Smooth muscle cell (in vitro differentiated cells): ENCODE results near the gene BDH1. TPM values are rescaled to one million over a fixed set of nuclear protein-coding genes. Genes with fewer than 3 reads are reported as not detected.

Experiments
- DNase-seq: peaks from one replicate; lab custom pipeline; 2025; ENCODE audit not compliant: unreplicated experiment; lab: John Stamatoyannopoulos, UW
- H2AFZ ChIP-seq: fragments of 200-600 bp; sonication (generic); 2 replicates; pipeline ENCODE4 v1.6.0; 2016; ENCODE audit warnings: antibody characterized with exemption, low read depth, mild to moderate bottlenecking
- H3F3A ChIP-seq: fragments of 200-600 bp; sonication (generic); 2 replicates; pipeline ENCODE4 v1.6.0; 2017; ENCODE audit warnings: antibody characterized with exemption, low read depth
- H3K27ac ChIP-seq: fragments of 200-600 bp; sonication (generic); 2 replicates; pipeline ENCODE4 v1.5.1; 2016; ENCODE audit warnings: low read depth, mild to moderate bottlenecking
- H3K27me3 ChIP-seq: fragments of 200-600 bp; sonication (generic); 2 replicates; pipeline ENCODE4 v1.6.1; 2016; ENCODE audit warnings: low read depth, mild to moderate bottlenecking
- H3K36me3 ChIP-seq: fragments of 200-600 bp; sonication (generic); 2 replicates; pipeline ENCODE4 v1.5.1; 2016; ENCODE audit warnings: low read depth
- H3K4me1 ChIP-seq: fragments of 200-600 bp; sonication (generic); 2 replicates; pipeline ENCODE4 v1.5.1; 2016; ENCODE audit warnings: low read depth
- H3K4me2 ChIP-seq: fragments of 200-600 bp; sonication (generic); 2 replicates; pipeline ENCODE4 v1.6.0; 2016; ENCODE audit warnings: mild to moderate bottlenecking
- H3K4me3 ChIP-seq: fragments of 200-600 bp; sonication (generic); 2 replicates; pipeline ENCODE4 v1.5.1; 2016; ENCODE audit warnings: mild to moderate bottlenecking
- H3K79me2 ChIP-seq: fragments of 200-600 bp; sonication (generic); 2 replicates; pipeline ENCODE4 v1.6.0; 2016; ENCODE audit warnings: low read depth, mild to moderate bottlenecking
- H3K9ac ChIP-seq: fragments of 200-600 bp; sonication (generic); 2 replicates; pipeline ENCODE4 v1.6.0; 2016; ENCODE audit warnings: low read depth
- H3K9me3 ChIP-seq: fragments of 200-600 bp; sonication (generic); replicated peaks from 2 replicates; pipeline ENCODE4 v1.5.1; 2016; ENCODE audit warnings: low read depth
- H4K20me1 ChIP-seq: fragments of 200-600 bp; sonication (generic); 2 replicates; pipeline ENCODE4 v1.6.0; 2016; ENCODE audit warnings: low read depth
- CTCF ChIP-seq: fragments of 200-600 bp; sonication (generic); IDR thresholded peaks from 2 replicates; pipeline ENCODE4 v1.5.1; 2017; ENCODE audit warnings: borderline replicate concordance, mild to moderate bottlenecking, antibody characterized with exemption; ENCODE audit not compliant: insufficient read depth, poor library complexity, severe bottlenecking
- WGBS: methylation state at CpG from one replicate; pipeline ENCODE4 v1.1.7; 2016; ENCODE audit warnings: low lambda C conversion rate; 5-methylcytosine and 5-hydroxymethylcytosine counted together
- polyA plus RNA-seq: library from polyadenylated mRNA; unstranded; fragments of >200 nt; fragmentation: Nextera tagmentation; extraction: Ambion mirVana; gene quantifications from 2 replicates; pipeline ENCODE4 v1.2.1, GENCODE V29; 2016
- total RNA-seq: library from RNA; depleted of rRNA; stranded (reverse); fragments of >200 nt; gene quantifications from 2 replicates; pipeline ENCODE4 v1.2.3, GENCODE V29; 2014

Gene BDH1
- total and polyA plus RNA-seq, 2 experiments from 2014 or later = 4.0 to 7.2 TPM

DNA sequence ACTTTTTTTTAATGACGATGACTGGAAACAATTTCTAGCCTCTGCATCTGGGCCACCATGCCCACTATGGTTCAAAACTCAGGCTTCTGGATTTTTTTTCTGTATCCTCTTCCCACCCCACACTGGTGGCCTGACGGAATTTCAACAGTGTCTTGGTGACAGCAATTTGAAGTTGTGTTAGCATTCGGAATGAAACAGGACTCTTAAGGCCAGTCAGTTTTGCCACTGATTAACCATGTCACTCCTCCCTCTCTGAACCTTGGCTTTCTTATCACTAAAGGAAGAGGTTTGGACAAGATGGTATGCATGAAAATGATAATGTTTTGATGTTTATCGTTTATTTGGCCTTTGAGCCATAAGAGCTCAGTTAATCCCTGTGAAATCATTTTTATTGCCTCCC, 41.6 kb upstream of the BDH1 start:
- Histone ChIP-seq H3K36me3 (no peaks in the 10 kb centered on the region), H3K27me3 (no peaks in the 10 kb centered on the region), H3K4me2 (no peak overlapping the region), H3K4me3 (no peak overlapping the region), H2AFZ (no peak overlapping the region), H3K9me3 (no peaks in the 10 kb centered on the region), H3K9ac (no peak overlapping the region), H4K20me1 (no peaks in the 10 kb centered on the region), H3K27ac (no peak overlapping the region), H3K79me2 (no peaks in the 10 kb centered on the region), H3F3A (no peaks in the 10 kb centered on the region), H3K4me1 (no peaks in the 10 kb centered on the region)
- WGBS = 48% methylated on average over 4 of the region's 4 CpGs
- TF ChIP-seq CTCF = no peak
- no peak for DNase-seq

- Histone ChIP-seq H4K20me1 (no peaks in the 10 kb centered on the region), H3K36me3 (no peaks in the 10 kb centered on the region), H2AFZ (no peak overlapping the region), H3K4me2 (no peak overlapping the region), H3K9me3 (no peaks in the 10 kb centered on the region), H3K27me3 (no peaks in the 10 kb centered on the region), H3K79me2 (no peaks in the 10 kb centered on the region), H3K27ac (no peak overlapping the region), H3K4me3 (no peak overlapping the region), H3F3A (no peaks in the 10 kb centered on the region), H3K4me1 (no peaks in the 10 kb centered on the region), H3K9ac (no peak overlapping the region)
- 78% methylated on average over 12 of the region's 12 CpGs for WGBS
- TF ChIP-seq CTCF = no peak
- DNase-seq = no peak
These were observed 39.9 kb upstream of the BDH1 start for GRCh38 chr3:197595470-197596185.

DNA sequence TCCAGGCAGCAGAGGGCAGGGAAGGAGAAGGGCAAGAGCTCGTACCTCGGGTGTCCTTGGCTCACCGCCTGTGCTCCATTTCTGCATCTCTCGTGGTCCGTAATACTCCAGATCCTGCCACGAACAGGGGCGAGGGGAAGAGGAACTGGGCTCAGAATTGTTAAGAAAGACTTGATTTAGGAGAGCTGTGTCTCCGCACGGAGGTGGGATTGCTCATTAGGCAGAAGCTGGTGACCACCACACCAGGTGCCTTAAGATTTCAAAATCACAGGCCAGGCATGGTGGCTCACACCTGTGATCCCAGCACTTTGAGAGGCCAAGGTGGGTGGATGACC, 37.2 kb upstream of the BDH1 start:
- DNase-seq = no peak
- no peak overlapping the region for H3K4me2 ChIP-seq
- no peaks in the 10 kb centered on the region for H3K79me2 ChIP-seq
- H3F3A ChIP-seq = no peaks in the 10 kb centered on the region
- H3K4me3 ChIP-seq = no peak overlapping the region
- H3K4me1 ChIP-seq = no peaks in the 10 kb centered on the region
- WGBS = 91% methylated on average over 9 of the region's 9 CpGs
- no peaks in the 10 kb centered on the region for H3K27me3 ChIP-seq
- no peak overlapping the region for H3K9ac ChIP-seq
- no peak for TF ChIP-seq CTCF
- H3K9me3 ChIP-seq = no peaks in the 10 kb centered on the region
- no peak overlapping the region for H2AFZ ChIP-seq
- no peak overlapping the region for H3K27ac ChIP-seq
- H3K36me3 ChIP-seq = no peaks in the 10 kb centered on the region
- H4K20me1 ChIP-seq = no peaks in the 10 kb centered on the region

DNA sequence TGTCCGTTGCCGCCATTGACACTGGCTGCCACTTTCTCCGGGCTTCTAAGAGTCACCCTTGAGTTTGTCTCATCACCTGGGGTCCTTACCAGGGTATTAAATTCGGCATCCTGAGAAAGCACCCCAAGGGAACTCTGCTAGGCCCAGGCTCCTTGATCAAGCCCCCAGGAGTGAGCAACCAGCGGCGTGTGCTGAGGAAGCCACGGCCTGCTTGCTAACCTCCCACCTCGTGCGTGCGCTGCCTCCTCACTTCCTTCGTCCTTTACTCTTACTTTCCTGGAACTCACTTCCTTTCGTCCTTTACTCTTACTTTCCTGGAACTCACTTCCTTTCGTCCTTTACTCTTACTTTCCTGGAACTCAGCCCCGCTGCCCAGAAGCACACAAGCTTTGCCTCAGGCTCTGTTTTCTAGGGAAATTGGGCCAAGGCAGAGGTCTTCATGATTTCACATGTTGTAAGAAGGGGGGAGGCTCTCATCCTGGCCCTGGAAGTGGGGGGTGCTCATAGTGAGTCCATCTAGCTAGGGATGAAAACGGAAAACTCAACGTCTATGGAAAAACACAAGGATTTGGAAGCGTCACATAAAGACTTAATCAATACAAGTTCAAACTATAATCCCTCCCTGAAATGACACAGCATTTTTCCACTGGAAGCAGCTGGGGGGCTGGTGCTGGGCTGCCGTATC, 36.7 kb upstream of the BDH1 start:
- DNase-seq = no peak
- no peaks in the 10 kb centered on the region for H3K4me1 ChIP-seq
- TF ChIP-seq CTCF = no peak
- H3K27ac ChIP-seq = no peak overlapping the region
- no peaks in the 10 kb centered on the region for H3K79me2 ChIP-seq
- no peaks in the 10 kb centered on the region for H4K20me1 ChIP-seq
- H3K4me3 ChIP-seq = no peak overlapping the region
- 89% methylated on average over 18 of the region's 18 CpGs for WGBS
- H2AFZ ChIP-seq = no peak overlapping the region
- no peak overlapping the region for H3K9ac ChIP-seq
- no peaks in the 10 kb centered on the region for H3K27me3 ChIP-seq
- no peaks in the 10 kb centered on the region for H3K9me3 ChIP-seq
- no peaks in the 10 kb centered on the region for H3K36me3 ChIP-seq
- H3F3A ChIP-seq = no peaks in the 10 kb centered on the region
- H3K4me2 ChIP-seq = no peak overlapping the region
